IPS DF 4.7 (cell line): ENCODE results near the gene ALPL.

ENCODE experiments used
- DNase-seq: peaks from one replicate; pipeline ENCODE4 v3.0.0-alpha.2; 2013; ENCODE audit warnings: low spot score; ENCODE audit errors: extremely low read depth

The ALPL gene

GRCh38 chr1:21576031-21576797 is 67.0 kb downstream of the ALPL start:
- DNase-seq: no peak

- DNase-seq: no peak
Observed at GRCh38 chr1:21576798-21577187, 67.6 kb downstream of the ALPL start.

- no peak for DNase-seq
Observed at GRCh38 chr1:21577324-21577723, 68.1 kb downstream of the ALPL start.

GRCh38 chr1:21577933-21578332 is 68.7 kb downstream of the ALPL start:
- no peak for DNase-seq

- no peak for DNase-seq
Observed at GRCh38 chr1:21579791-21580190, 70.6 kb downstream of the ALPL start.

- DNase-seq: no peak
Observed at GRCh38 chr1:21584096-21584495, 74.9 kb downstream of the ALPL start.

- no peak for DNase-seq
Observed at GRCh38 chr1:21585037-21585436, 75.8 kb downstream of the ALPL start.

GRCh38 chr1:21586222-21586621 is 77.0 kb downstream of the ALPL start:
- DNase-seq: no peak

GRCh38 chr1:21586846-21587601 is 77.8 kb downstream of the ALPL start:
- no peak for DNase-seq

- no peak for DNase-seq
Observed at GRCh38 chr1:21587602-21587953, 78.4 kb downstream of the ALPL start.

- no peak for DNase-seq
Observed at GRCh38 chr1:21589618-21590017, 80.4 kb downstream of the ALPL start.

GRCh38 chr1:21590126-21590880 is 81.1 kb downstream of the ALPL start:
- DNase-seq: no peak

GRCh38 chr1:21590934-21591333 is 81.7 kb downstream of the ALPL start:
- DNase-seq: no peak

- DNase-seq: no peak
Observed at GRCh38 chr1:21592086-21592865, 83.1 kb downstream of the ALPL start.

- DNase-seq: no peak
Observed at GRCh38 chr1:21593231-21593630, 84.0 kb downstream of the ALPL start.

GRCh38 chr1:21594501-21594900 is 85.3 kb downstream of the ALPL start:
- DNase-seq: no peak

GRCh38 chr1:21594935-21595897 is 86.0 kb downstream of the ALPL start:
- DNase-seq: no peak

GRCh38 chr1:21596174-21596573 is 87.0 kb downstream of the ALPL start:
- no peak for DNase-seq

- no peak for DNase-seq
Observed at GRCh38 chr1:21596628-21597027, 87.4 kb downstream of the ALPL start.

GRCh38 chr1:21597753-21598152 is 88.5 kb downstream of the ALPL start:
- DNase-seq: no peak
